ENCODE results near the gene COPS9.
A peak's percentile ranks its signal among the peaks of the same experiment; 100 is the strongest.

The COPS9 gene

DNA sequence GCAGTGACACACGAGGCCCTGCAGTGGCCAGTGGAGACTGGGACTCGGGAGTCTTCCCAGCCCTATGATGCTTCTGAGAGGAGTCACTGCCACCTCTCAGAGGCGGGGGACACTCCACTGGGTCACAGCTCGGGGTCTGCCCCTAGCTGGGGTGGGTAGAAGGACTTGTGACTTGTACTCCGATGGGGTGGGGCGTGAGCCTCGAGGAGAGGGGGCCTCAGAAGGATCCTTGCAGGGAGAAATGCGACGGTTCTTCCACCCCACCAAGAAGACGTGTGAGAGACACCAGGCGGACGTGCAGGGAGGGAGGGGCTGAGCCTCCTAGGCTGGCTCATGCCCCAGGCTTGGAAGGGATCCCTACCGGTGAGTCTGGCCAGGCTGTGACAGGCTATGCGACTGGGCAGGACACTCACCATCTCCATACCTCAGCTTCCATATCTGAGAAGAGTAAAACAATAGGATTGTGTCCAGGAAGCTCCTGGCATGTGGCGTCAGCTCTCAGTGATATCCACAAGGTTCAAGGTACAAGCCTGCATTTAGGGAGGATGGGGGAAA, 15.4 kb upstream of the COPS9 start:
- DNase-seq (ENCODE audit: low read depth in 3 of 3, low spot score in 1 of 3) = no peak

DNA sequence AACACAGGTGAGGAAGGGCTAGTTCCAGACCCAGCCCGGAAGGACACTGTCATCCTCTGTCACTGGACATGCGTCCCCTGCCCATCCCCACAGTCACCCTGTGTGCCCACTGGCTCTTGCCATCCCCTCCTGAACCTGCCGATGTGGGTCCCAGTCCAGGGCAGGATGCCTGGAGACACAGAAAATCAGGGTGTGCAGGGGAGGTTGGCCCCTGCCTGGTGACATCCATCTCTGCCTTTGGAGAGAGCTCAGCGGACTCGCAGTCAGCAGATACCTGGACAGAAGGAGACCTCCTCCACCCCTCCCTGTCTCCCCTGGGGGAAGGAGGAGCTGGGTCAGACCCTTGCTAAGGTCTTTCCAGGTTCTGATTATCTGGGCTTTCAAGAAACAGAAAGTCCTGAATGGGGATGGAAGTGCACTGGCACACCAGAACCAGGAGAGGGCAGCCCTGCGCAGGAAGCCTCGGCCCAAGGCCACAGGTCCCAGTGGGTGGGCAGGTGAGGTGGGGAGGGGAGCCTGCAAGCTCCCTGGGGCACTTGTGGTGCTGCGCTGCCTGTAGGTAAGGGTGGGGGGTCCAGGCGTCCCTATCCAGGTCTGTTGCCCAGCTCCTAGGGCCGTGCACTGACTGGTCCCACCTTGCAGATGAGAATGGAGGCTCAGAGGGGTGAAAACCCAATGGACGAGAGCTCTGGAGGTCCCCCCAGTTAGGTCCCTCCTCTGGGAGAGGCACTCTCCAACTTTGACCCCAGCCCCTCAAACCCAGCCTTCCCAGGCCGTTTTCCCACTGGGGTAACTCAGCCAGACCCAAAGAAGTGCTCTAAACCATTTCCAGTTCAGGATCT, 14.1 kb upstream of the COPS9 start:
- peak in 1 of 3 donors; percentile 12 for DNase-seq (ENCODE audit: low read depth in 3 of 3, low spot score in 1 of 3)

DNA sequence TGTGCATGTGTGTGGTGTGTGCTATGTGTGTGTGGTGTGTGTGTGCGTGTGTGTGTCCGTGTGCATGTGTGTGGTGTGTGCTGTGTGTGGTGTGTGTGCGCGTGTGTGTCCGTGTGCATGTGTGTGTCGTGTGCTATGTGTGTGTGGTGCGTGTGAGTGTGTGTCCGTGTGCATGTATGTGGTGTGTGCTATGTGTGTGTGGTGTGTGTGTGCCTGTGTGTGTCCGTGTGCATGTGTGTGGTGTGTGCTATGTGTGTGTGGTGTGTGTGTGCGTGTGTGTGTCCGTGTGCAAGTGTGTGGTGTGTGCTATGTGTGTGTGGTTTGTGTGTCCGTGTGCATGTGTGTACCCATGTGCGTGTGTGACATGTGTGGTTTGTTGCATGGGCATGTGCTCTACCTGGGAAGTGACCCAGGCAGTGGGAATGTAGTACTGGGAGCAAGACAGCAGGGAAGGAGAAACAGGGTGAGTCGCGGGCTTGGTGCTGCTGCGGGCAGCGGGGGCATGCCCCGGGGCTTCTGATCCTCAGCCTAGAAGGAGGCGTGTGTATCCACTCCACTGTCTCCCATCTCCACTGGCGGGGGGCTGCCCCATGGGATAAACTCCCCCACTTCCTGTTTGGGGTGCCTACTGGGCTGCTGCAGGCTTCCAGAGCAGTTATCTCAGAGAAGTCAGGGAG, 11.9 kb upstream of the COPS9 start:
- DNase-seq (ENCODE audit: low read depth in 3 of 3, low spot score in 1 of 3) = no peak

DNA sequence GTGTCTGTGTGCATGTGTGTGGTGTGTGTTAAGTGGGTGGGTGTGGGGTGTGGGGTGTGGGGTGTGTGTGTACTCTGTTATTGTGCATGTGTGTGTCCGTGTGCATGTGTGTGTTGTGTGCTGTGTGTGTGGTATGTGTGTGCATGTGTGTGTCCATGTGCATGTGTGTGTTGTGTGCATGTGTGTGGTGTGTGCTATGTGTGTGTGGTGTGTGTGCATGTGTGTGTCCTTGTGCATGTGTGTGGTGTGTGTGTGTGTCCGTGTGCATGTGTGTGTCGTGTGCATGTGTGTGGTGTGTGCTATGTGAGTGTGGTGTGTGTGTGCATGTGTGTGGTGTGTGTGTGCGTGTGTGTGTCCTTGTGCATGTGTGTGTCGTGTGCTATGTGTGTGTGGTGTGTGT, 11.3 kb upstream of the COPS9 start:
- no peak for DNase-seq (ENCODE audit: low read depth in 3 of 3, low spot score in 1 of 3)

DNA sequence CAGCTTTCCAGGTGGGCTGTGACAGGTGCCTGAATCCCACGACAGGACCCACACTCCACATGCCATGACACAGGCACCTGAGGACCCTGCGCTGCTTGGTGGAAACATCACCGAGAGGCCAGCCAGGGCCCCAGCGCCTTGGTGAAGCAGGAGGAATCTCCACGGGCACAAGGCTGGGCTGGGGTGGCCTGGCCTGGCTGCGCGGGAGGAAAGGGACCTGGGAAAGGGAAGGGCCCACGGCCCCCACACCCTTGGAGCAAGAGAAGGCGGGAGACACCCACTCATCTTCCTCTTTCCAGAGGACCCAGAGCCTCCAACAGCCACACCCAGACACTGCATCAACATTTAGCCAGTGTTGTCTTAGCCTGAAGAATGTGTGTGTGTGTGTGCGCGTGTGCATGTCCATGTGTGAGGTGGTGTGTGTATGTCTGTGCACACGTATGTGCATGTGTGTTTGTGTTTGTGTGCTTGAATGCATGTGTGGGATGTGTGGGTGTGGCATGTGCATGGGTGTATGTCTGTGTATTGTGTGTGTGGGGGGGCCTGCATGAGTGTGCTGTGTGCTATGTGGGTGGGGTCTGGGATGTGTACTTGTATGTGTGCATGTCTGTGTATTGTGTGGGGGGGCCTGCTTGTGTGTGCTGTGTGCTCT, 10.6 kb upstream of the COPS9 start:
- no peak for DNase-seq (ENCODE audit: low read depth in 3 of 3, low spot score in 1 of 3)

DNA sequence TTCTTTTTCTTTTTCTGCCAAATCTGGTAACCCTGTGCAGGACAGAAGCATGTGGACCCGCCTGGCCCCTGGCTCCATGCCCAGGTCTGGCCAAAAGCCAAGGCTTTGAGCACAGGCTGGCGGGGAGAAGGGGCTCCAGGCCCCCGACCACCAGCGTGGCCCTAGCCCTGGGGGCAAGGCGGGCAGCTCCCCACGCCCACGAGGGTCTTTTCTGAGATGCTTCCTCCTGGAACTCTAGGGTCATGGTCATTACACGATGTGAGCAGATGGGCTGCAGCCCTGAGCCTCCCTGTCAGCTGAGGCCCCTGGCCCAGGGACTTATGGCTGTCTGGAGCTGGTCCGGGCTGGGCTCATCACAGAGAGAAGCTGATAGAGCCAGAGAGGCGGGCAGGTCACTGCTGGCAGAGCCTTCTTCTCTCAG, 10.0 kb upstream of the COPS9 start:
- DNase-seq (ENCODE audit: low read depth in 3 of 3, low spot score in 1 of 3) = no peak

DNA sequence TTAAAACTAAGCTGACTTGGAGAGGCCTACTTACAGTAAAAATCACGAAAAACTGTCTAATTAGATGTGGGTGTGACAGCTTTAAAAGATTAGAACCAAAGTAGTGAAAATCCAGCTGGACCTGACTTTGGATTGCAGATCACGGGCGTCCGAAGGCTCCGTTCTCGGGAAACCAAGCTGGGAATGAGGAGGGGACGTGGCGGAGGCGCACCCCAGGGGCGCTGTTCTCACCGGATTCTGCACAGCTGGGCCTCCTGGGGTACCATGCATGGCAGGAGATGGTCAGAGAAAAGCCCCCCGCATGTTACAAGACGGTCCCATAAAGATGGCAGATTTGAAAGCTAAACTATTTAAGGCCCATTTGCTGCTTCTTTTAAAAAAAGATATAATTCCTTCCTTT, 9.4 kb upstream of the COPS9 start:
- DNase-seq (ENCODE audit: low read depth in 3 of 3, low spot score in 1 of 3) = no peak

DNA sequence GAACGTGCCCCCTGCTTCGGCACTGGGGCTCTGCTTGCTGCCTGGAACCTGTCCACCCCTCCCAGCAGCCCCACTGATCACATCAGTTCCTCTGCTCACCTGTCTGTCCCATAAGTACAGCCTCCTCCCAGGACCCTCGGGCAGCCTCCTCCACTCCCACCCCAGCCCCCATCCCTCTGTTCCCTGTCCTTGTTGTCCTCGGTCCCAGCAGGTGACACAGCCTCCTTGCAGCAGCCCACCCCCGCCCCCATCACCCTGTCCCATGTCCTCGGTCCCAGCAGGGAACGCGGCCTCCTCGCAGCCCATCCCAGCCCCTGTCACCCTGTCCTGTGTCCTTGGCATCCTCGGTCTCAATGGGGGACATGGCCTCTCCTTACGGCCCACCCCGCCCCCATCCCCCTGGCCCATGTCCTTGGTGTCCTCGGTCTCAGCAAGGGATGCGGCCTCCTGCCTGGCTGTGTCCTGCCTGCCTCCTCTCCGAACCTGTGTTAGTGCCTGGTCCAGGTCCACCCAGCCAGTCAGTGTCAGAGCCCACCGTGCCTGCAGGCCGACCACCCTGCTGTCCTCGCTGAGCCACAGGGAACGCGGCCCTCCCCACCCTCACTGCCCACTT, 8.7 kb upstream of the COPS9 start:
- DNase-seq (ENCODE audit: low read depth in 3 of 3, low spot score in 1 of 3) = no peak

DNA sequence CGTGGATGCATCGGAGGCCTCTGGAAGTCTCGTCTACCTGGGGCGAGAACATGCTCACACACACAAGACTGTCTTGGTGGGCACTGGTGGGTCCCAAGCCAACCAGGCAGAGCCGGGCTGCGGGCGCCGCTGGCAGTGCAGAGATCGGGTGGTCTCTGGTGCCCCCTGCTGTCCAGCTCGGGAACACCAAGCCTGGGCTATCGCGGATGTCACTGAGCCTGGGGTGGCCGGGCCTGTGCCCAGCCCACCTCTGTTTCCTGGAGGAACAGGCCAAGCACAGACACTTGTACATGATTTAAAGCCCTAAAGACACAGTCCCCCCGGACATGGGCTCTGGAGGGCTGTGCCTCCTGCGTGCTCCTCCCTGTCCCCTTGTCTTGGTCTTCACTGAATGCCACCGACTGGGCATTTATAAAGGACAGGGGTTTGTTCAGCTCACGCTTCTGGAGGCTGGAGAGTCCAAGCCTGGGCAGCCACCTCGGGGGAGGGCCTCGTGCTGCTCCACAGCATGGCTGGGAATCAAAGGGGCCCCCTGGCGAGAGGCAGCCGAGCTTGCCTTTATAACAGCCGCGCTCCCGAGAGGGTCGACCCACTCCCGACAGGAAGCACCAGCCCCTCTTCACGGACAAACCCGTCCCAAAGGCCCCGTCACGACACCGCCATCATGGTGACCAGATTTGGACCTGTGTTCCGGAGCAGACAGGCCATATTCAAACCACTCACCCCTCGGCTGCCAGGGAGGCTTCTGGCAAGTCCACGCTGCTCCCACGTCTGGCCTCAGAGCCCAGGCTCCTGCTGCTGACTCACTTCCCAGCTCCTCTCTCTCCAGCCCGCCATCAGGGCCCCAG, 7.9 kb upstream of the COPS9 start:
- DNase-seq (ENCODE audit: low read depth in 3 of 3, low spot score in 1 of 3) = peak; percentile 47 to 87 (median 66)

DNA sequence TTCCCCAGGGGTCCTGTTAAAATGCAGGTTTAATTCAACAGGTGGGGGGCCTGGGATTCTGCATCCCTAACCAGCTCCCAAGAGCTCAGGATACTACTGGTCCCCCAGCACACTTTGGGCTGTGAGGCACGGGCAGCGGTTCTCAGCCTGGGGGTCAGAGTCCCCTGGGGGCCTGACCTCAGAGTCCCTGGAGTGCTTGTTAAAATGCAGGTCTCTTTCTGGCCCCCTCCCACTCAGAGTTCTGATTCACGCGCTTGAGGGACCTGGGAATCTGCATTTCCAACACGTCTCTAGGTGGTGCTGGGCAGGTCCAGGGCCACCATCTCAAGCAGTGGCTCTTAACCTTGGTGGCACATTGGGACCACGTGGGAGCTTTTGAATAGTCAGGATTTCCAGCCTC, 7.2 kb upstream of the COPS9 start:
- no peak for DNase-seq (ENCODE audit: low read depth in 3 of 3, low spot score in 1 of 3)

DNA sequence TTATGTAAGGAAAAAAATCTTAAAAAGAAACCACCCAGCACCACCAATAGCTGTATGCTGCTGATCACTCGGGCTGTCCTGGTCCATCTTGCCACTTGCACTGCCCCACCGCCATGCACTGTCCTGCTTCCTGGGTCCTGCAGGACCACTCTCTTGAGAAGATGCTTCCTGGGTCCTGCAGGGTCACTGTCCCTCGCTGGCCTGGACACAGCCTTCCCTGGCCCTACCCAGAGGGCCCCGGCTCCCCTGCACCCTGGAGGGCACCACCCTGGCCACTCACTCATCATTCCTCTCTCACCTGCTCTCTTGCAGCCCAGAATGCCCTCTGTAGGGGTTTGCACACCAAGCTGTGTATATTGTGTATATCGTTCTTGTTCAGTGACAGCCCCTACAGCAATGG, 6.8 kb upstream of the COPS9 start:
- no peak for DNase-seq (ENCODE audit: low read depth in 3 of 3, low spot score in 1 of 3)

DNA sequence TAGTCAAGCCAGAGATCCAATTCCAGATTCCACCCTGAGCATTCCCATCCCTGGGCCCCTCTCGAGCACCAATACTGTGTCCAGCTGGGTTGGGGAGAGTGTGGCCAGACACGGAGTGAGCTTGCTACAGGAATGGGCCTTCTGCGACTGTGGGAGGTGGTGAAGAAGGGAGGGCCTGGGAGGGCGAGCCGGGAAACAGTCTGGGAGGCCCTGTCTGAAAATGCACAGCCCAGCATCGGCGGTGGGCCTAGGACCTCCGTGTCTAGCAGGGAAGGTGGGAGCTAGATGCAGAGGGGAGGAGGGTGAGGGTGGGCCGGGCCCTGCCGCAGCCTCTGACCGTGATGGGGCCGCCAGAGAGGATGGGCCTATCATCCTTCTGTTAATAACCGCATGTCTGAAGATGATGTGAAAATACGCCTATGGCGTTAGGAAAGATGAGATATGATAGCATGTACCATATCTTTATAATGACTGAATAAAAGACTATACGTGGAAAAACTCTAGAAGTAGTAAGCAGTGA, 6.2 kb upstream of the COPS9 start:
- DNase-seq (ENCODE audit: low read depth in 3 of 3, low spot score in 1 of 3) = no peak

DNA sequence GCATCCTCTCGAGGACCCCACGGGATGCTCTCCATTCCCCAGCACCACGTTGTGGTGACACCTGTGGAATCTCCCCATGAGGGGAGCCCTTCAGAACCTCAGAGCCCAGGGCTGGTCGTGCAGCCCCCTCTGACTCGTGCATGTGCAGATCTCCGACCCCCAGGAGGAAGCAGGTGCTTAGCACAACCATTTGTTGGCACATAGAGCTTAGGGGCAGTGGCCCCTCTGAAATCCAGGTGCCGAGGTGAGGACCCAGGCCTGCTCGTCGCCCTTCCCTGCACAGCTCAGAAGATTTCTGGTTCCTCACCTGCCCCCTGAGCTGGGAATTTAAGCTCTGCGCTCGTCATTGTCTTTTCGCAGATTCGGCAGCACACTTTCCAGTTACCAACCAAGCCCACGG, 5.6 kb upstream of the COPS9 start:
- no peak for DNase-seq (ENCODE audit: low read depth in 3 of 3, low spot score in 1 of 3)

DNA sequence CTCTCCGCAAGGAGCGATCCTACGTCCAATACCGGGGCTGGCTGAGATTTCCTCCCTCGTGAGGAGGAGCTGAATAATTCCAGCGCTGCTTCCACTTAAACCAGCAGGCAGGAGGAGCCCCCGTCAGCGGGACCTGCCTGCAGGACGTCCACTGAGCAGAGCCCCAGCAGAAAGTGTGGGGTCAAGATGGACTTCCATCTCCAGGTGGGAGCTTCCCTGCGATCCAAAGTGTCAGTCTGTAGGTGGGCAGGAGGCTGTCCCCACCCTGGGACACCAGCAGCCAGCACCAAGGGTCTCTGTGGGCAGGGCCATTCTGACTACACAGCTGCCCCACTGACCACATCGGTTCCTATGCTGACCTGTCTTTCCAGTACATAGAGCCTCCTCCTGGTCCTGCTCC, 4.8 kb upstream of the COPS9 start:
- no peak for DNase-seq (ENCODE audit: low read depth in 3 of 3, low spot score in 1 of 3)

DNA sequence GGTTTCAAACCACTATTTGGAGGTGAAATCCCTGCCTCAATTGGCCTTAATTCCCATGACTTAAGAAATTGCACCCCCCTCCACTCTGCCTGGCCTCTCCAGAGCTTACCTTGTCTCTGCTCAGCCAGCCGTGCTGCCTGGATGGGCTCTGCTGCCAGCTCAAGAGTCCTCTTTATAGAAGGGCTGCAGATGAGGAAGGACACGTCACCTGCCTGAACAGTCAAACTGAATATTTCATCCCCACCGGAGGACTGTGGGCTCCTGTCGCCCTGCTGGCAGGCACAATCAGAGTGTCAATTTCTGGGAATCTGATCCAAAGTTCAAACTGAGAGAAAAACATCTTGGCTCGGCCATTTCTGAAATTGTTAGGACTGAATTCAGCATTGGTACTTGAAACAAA, 4.4 kb upstream of the COPS9 start, which contains the start of gene OTOS:
Gene OTOS (minus strand): TSS at position 148 of the 400 bp plus-strand sequence. CDS start 332 bp downstream, outside the sequence.
- no peak for DNase-seq (ENCODE audit: low read depth in 3 of 3, low spot score in 1 of 3)

DNA sequence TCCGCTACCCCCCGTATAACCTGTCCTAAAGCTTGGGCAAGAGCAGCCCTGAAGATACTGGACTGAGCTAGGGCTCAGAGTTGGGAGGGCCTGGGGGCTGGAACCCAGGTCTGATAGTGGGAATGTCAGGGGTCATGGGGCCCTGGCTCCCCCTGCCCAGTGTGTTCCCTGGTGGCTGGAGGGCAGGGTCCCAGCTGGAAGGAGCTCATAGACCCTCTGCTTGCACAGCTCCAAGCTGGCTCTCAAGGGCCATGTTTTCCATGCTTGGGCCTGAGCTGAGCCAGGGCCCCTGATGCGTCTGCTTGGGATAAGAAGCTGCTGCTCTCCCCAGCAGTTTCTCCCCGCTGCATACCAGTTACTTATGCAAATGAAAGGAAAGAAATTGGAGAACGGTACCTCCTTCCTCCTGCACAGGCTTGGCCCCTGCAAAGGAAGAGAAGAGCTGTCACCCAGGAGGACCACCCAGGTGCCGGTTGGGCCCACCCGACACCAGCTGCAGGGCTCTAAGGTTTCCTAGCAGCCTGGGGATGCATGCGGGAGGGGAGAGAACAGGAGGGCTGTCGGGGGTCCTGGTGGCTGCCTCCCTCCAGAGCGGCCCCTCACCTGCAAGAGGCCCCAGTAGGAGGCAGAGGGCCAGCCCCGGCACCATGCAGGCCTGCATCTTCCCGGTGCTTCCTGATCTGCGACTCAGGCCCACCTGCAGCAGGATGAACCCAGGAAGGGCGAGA, 3.7 kb upstream of the COPS9 start:
- no peak for DNase-seq (ENCODE audit: low read depth in 3 of 3, low spot score in 1 of 3)

DNA sequence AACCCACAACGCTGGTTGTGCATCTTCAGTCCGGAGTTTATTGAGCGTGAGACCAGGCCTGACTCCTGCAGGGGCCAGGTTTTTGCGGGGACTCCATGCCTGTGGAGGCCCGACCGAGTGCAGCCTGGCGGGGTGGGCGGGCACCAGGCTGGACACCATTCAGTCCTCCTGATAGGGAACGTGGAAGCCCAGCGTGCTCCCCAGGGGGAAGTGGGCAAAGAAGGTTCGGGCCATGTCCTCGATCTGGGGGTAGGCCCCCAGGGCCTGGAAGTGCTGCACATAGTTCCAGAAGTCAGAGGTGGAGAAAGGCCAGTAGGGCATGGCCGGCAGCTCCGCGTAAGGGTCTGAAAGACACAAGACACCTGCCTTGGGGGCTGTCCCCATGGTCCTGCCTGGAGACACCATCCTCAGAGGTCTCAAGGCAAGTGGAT, 2.9 kb upstream of the COPS9 start:
- DNase-seq (ENCODE audit: low read depth in 3 of 3, low spot score in 1 of 3) = no peak

DNA sequence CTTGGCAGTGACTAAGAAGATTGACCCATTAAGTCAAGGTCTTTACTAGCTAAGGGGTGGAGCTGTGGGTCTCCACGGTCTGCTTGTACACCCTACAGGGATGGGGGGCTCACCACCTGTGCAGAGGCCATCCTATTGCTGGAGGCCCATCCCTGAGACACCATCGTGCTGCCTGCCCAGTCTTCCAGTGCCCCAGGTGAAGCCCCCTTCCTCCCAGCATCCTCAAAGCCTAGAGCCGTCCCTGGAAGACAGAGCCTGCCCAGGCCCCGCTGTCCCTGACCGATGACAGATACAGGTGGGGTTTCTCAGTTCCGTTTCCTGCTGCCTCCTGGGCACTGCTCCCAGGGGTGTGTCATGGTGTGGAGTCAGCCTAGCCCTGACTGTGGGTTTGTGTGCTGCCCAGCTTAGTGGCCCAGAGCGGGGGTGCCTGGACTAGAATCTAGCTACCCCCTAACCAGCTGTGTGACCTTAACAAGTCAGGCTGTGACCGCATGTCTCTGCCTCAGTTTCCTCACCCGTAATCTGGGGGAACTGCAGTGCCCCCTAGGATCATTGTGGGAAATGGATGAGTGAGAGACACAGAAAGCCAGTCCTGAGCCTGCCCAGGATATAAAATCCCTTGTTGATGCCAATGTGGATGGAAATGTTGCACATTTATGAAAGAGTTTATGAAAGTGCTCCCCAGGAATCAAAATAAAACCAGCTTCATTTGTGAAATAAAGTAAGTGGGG, 2.3 kb upstream of the COPS9 start:
- DNase-seq (ENCODE audit: low read depth in 3 of 3, low spot score in 1 of 3) = no peak

Data from stimulated activated CD4-positive, alpha-beta T cell treated with anti-CD3 and anti-CD28 coated beads, TNF-alpha, amount 100 ng/mL, for 1 hour (primary cell).